ENCODE data around the gene GGA3. TPM values are rescaled to one million over a fixed set of nuclear protein-coding genes. Genes with fewer than 3 reads are reported as not detected.

Gene GGA3
- total and polyA plus RNA-seq, 2 experiments from 2014 or later = 22.5 to 54.3 TPM

- TF ChIP-seq CTCF (conservative IDR thresholded peaks at IDR 0.05; ENCODE audit: low read depth in 2 of 2) (peak; percentile 40 to 73), ZNF114 (CRISPR knock-in tag; IDR thresholded peaks at IDR 0.05) (no peak), POLR2AphosphoS5 (IDR thresholded peaks at IDR 0.05; ENCODE audit: low read depth) (peak; percentile 90), EZH2 (IDR thresholded peaks at IDR 0.05; ENCODE audit: low read depth, unreplicated experiment) (no peak)
Measured at GRCh38 chr17:75289115-75289831, 27.9 kb upstream of the GGA3 start, which contains the start of gene SLC25A19 (continued).

GRCh38 chr17:75288770-75289114 lies 27.3 kb upstream of the GGA3 start:
- Histone ChIP-seq H3K9me2 (ENCODE audit: insufficient read depth) (no peaks in the 10 kb centered on the region), H2AFZ (peak overlapping the region; percentile 97), H3K4me2 (peak overlapping the region; percentile 89), H3K79me2 (replicated peaks; ENCODE audit: insufficient read depth) (peaks cover 6% of the 10 kb centered on the region), H3K27ac (ENCODE audit: low read depth) (0 out of 2 replicates have a peak overlapping the region, but pooled peaks have one; percentile 4), H3K4me3 (peak overlapping the region; percentile 88), H3F3A (replicated peaks; ENCODE audit: low read depth) (peaks cover 7% of the 10 kb centered on the region; the same call in 1 of the 2 replicates), H3K27me3 (ENCODE audit: insufficient read depth) (no peaks in the 10 kb centered on the region), H3K36me3 (ENCODE audit: insufficient read depth) (no peaks in the 10 kb centered on the region), H3K4me1 (ENCODE audit: insufficient read depth) (peaks cover 5% of the 10 kb centered on the region), H4K20me1 (replicated peaks; ENCODE audit: insufficient read depth) (no peaks in the 10 kb centered on the region)
- H3K27ac Mint-ChIP-seq = no peak overlapping the region
- peaks cover 6% of the 10 kb centered on the region for H3K27me3 Mint-ChIP-seq (ENCODE audit: insufficient read depth, low read depth, poor library complexity)
- H3K4me3 Mint-ChIP-seq = peak overlapping the region; percentile 89
- ATAC-seq = peak; percentile 59
- H3K4me1 Mint-ChIP-seq = peaks cover 4% of the 10 kb centered on the region
- peak; percentile 72 for DNase-seq (ENCODE audit: low spot score)
- no peak for TF ChIP-seq CTCF (conservative IDR thresholded peaks at IDR 0.05; ENCODE audit: low read depth in 2 of 2)
- TF ChIP-seq ZNF114 (CRISPR knock-in tag; IDR thresholded peaks at IDR 0.05) = no peak
- TF ChIP-seq ZNF331 (CRISPR knock-in tag; IDR thresholded peaks at IDR 0.05; ENCODE audit: low read depth) = no peak
- no peak for TF ChIP-seq POLR2AphosphoS5 (IDR thresholded peaks at IDR 0.05; ENCODE audit: low read depth)
- no peak for TF ChIP-seq ZNF462 (CRISPR knock-in tag; IDR thresholded peaks at IDR 0.05)
- no peak for TF ChIP-seq EZH2 (IDR thresholded peaks at IDR 0.05; ENCODE audit: low read depth, unreplicated experiment)
- TF ChIP-seq EZH2phosphoT487 (IDR thresholded peaks at IDR 0.05; ENCODE audit: unreplicated experiment) = no peak
- TF ChIP-seq CREB1 (CRISPR knock-in tag; IDR thresholded peaks at IDR 0.05; ENCODE audit: low read depth) = no peak
- no peak for TF ChIP-seq ETS1 (IDR thresholded peaks at IDR 0.05)
- no peak for TF ChIP-seq JUNB (IDR thresholded peaks at IDR 0.05; ENCODE audit: unreplicated experiment)
- H3K36me3 Mint-ChIP-seq (ENCODE audit: low read depth) = peaks cover 15% of the 10 kb centered on the region; the same call in 2 of the 3 replicates
- H3K9me3 Mint-ChIP-seq = no peaks in the 10 kb centered on the region

All from GM23338 (cell line).